CD14-positive monocyte (primary cell): ENCODE results near the gene VSIG8. TPM values are rescaled to one million over a fixed set of nuclear protein-coding genes. Genes with fewer than 3 reads are reported as not detected.

ENCODE experiments used
- DNase-seq, 3 donors: peaks; one replicate each; pipeline ENCODE4 v3.0.0-alpha.2; 2011 to 2022
- H2AFZ ChIP-seq: 2 replicates; pipeline ENCODE4 v1.6.0; 2012; ENCODE audit warnings: mild to moderate bottlenecking, low read depth, low read length, inconsistent platforms; ENCODE audit not compliant: insufficient read depth, poor library complexity, severe bottlenecking
- H3K27ac ChIP-seq, 2 donors: 1 replicate in 1 of 2; 2 replicates in 1 of 2; pipeline ENCODE4 v1.5.1; 2012 to 2013; ENCODE audit warnings: low read length in 2 of 2, control low read depth in 1 of 2, inconsistent platforms in 1 of 2, low read depth in 1 of 2, mild to moderate bottlenecking in 1 of 2
- H3K27me3 ChIP-seq, 2 donors: one replicate each; pipeline versions ENCODE4 v1.6.0 to v1.6.1; 2011 to 2013; ENCODE audit warnings: low read length in 2 of 2; ENCODE audit not compliant: control insufficient read depth in 2 of 2, insufficient read depth in 2 of 2
- H3K36me3 ChIP-seq, 2 donors: replicated peaks in 1 of 2; 1 replicate in 1 of 2; 2 replicates in 1 of 2; pipeline versions ENCODE4 v1.5.1 to v1.6.1; 2012 to 2013; ENCODE audit warnings: low read length in 2 of 2, control low read depth in 1 of 2, inconsistent platforms in 1 of 2, mild to moderate bottlenecking in 1 of 2; ENCODE audit not compliant: insufficient read depth in 2 of 2, control insufficient read depth in 1 of 2
- H3K4me1 ChIP-seq, 2 donors: 1 replicate in 1 of 2; 2 replicates in 1 of 2; pipeline versions ENCODE4 v1.5.1 to v1.6.1; 2012 to 2013; ENCODE audit warnings: low read length in 2 of 2, control low read depth in 1 of 2, inconsistent platforms in 1 of 2, mild to moderate bottlenecking in 1 of 2, moderate library complexity in 1 of 2; ENCODE audit not compliant: insufficient read depth in 2 of 2, control insufficient read depth in 1 of 2
- H3K4me2 ChIP-seq: replicated peaks from 2 replicates; pipeline ENCODE3; 2012; ENCODE audit warnings: low read length, moderate library complexity, mild to moderate bottlenecking; ENCODE audit not compliant: poor library complexity, severe bottlenecking; ENCODE audit errors: extremely low read depth
- H3K4me3 ChIP-seq, 3 experiments: fragments of 200-600 bp in 1 of 3; sonication (generic) in 1 of 3; replicated peaks in 1 of 3; 1 replicate in 2 of 3; 2 replicates in 1 of 3; pipeline ENCODE4 v1.5.1; 2011 to 2013; ENCODE audit warnings: low read length in 3 of 3, mild to moderate bottlenecking in 3 of 3, control low read depth in 2 of 3, low read depth in 2 of 3, inconsistent platforms in 1 of 3, moderate library complexity in 1 of 3
- H3K79me2 ChIP-seq: 2 replicates; pipeline ENCODE4 v1.6.0; 2012; ENCODE audit warnings: mild to moderate bottlenecking, control low read depth, inconsistent platforms, low read length, moderate library complexity; ENCODE audit not compliant: insufficient read depth
- H3K9ac ChIP-seq: 2 replicates; pipeline ENCODE4 v1.6.0; 2017; ENCODE audit warnings: low read length, mild to moderate bottlenecking; ENCODE audit not compliant: insufficient read depth, poor library complexity, severe bottlenecking
- H3K9me3 ChIP-seq, 2 donors: replicated peaks in 1 of 2; 1 replicate in 1 of 2; 2 replicates in 1 of 2; pipeline versions ENCODE4 v1.5.1 to v1.6.1; 2012 to 2013; ENCODE audit warnings: low read length in 2 of 2, control low read depth in 1 of 2; ENCODE audit not compliant: control insufficient read depth in 1 of 2, insufficient read depth in 1 of 2
- H4K20me1 ChIP-seq: 2 replicates; pipeline ENCODE4 v1.6.0; 2012; ENCODE audit warnings: mild to moderate bottlenecking, low read length, control low read depth, moderate library complexity; ENCODE audit not compliant: insufficient read depth
- H3K27ac Mint-ChIP-seq, 7 donors: one replicate each; pipeline ENCODE4 v1.8.0; 2020; ENCODE audit warnings: mild to moderate bottlenecking in 7 of 7, mixed read lengths in 7 of 7, moderate library complexity in 6 of 7, inconsistent platforms in 2 of 7
- H3K27me3 Mint-ChIP-seq, 3 donors: one replicate each; pipeline ENCODE4 v1.8.0; 2021 to 2022; ENCODE audit warnings: low read depth in 3 of 3, mild to moderate bottlenecking in 3 of 3, mixed read lengths in 3 of 3, moderate library complexity in 3 of 3, inconsistent platforms in 1 of 3
- H3K36me3 Mint-ChIP-seq, 2 donors: one replicate each; pipeline ENCODE4 v1.8.0; 2020; ENCODE audit warnings: mixed read lengths in 2 of 2, inconsistent platforms in 1 of 2, mild to moderate bottlenecking in 1 of 2
- H3K4me1 Mint-ChIP-seq: one replicate; pipeline ENCODE4 v1.8.0; 2020; ENCODE audit warnings: mild to moderate bottlenecking, mixed read lengths
- H3K4me3 Mint-ChIP-seq, 2 donors: one replicate each; pipeline ENCODE4 v1.8.0; 2020; ENCODE audit warnings: mild to moderate bottlenecking in 2 of 2, mixed read lengths in 2 of 2, moderate library complexity in 1 of 2
- H3K9me3 Mint-ChIP-seq, 7 donors: one replicate each; pipeline ENCODE4 v1.8.0; 2020 to 2022; ENCODE audit warnings: mixed read lengths in 7 of 7, mild to moderate bottlenecking in 6 of 7, moderate library complexity in 6 of 7, inconsistent platforms in 2 of 7
- WGBS: methylation state at CpG from one replicate; pipeline ENCODE4 v1.1.5; 2013; ENCODE audit warnings: missing lambda C conversion rate; ENCODE audit not compliant: insufficient coverage; 5-methylcytosine and 5-hydroxymethylcytosine counted together
- intact Hi-C, 2 donors: fragments of 100-400 bp; cut with micrococcal nuclease; formaldehyde crosslinking; loops; one replicate each; pipeline versions ENCODE4 v1.15.0 to v1.15.1; 2023
- polyA plus RNA-seq, 3 donors: library from polyadenylated mRNA; depleted of rRNA in 1 of 3; unstranded in 2 of 3; stranded (reverse) in 1 of 3; fragments of 300-500 nt in 2 of 3; fragments of >200 nt in 1 of 3; fragmentation: Illumina TruSeq in 2 of 3; gene quantifications; 1 replicate in 2 of 3; 2 replicates in 1 of 3; pipeline ENCODE4 v1.2.3, GENCODE V29; 2012 to 2021
- TF ChIP-seq, protein P1 (sequence below): fragments of 200-600 bp; IDR thresholded peaks from one replicate; pipeline ENCODE4 v1.8.0; 2022; ENCODE audit warnings: antibody characterized with exemption, mild to moderate bottlenecking

The VSIG8 gene
- polyA plus RNA-seq, 3 donors: 0.04 TPM; not detected in 2

GRCh38 chr1:159873530-159874143 lies 11.2 kb upstream of the VSIG8 start:
- Mint-ChIP-seq H3K4me1 (peaks cover 28% of the 10 kb centered on the region), H3K4me3 (no peak overlapping the region), H3K27ac (no peak overlapping the region), H3K9me3 (no peaks in the 10 kb centered on the region), H3K27me3 (peaks cover 5 to 11% (median 6%) of the 10 kb centered on the region in 3 donors), H3K36me3 (no peaks in the 10 kb centered on the region)
- H3K36me3 ChIP-seq: no peaks in the 10 kb centered on the region
- no peak overlapping the region for H3K27ac ChIP-seq
- no peak overlapping the region for H3K4me3 ChIP-seq
- H3K4me2 ChIP-seq: no peak overlapping the region
- no peaks in the 10 kb centered on the region for H3K79me2 ChIP-seq
- H3K27me3 ChIP-seq: no peaks in the 10 kb centered on the region
- TF ChIP-seq, protein P1, sequence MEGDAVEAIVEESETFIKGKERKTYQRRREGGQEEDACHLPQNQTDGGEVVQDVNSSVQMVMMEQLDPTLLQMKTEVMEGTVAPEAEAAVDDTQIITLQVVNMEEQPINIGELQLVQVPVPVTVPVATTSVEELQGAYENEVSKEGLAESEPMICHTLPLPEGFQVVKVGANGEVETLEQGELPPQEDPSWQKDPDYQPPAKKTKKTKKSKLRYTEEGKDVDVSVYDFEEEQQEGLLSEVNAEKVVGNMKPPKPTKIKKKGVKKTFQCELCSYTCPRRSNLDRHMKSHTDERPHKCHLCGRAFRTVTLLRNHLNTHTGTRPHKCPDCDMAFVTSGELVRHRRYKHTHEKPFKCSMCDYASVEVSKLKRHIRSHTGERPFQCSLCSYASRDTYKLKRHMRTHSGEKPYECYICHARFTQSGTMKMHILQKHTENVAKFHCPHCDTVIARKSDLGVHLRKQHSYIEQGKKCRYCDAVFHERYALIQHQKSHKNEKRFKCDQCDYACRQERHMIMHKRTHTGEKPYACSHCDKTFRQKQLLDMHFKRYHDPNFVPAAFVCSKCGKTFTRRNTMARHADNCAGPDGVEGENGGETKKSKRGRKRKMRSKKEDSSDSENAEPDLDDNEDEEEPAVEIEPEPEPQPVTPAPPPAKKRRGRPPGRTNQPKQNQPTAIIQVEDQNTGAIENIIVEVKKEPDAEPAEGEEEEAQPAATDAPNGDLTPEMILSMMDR: no peak
- no peak for DNase-seq
- H3K9me3 ChIP-seq: no peaks in the 10 kb centered on the region
- H3K4me1 ChIP-seq: peaks cover 22% of the 10 kb centered on the region in 2 donors
- no peak overlapping the region for H3K9ac ChIP-seq
- no peaks in the 10 kb centered on the region for H4K20me1 ChIP-seq
- H2AFZ ChIP-seq: no peak overlapping the region
- 100% methylated on average over 1 of the region's 4 CpGs for WGBS
- intact Hi-C loops: no loop called here

GRCh38 chr1:159872891-159873290 lies 10.4 kb upstream of the VSIG8 start:
- TF ChIP-seq, protein P1: no peak
- Mint-ChIP-seq H3K27me3 (peaks cover 5 to 11% (median 6%) of the 10 kb centered on the region in 3 donors), H3K4me1 (peaks cover 28% of the 10 kb centered on the region), H3K9me3 (no peaks in the 10 kb centered on the region), H3K27ac (peak overlapping the region in 2 of 7 donors; percentile 69 to 75), H3K4me3 (no peak overlapping the region), H3K36me3 (no peaks in the 10 kb centered on the region)
- Histone ChIP-seq H2AFZ (no peak overlapping the region), H3K27ac (no peak overlapping the region), H3K4me1 (peaks cover 21 to 22% of the 10 kb centered on the region in 2 donors), H3K79me2 (no peaks in the 10 kb centered on the region), H3K27me3 (no peaks in the 10 kb centered on the region), H3K4me2 (no peak overlapping the region), H3K9ac (no peak overlapping the region), H3K4me3 (no peak overlapping the region), H4K20me1 (no peaks in the 10 kb centered on the region), H3K9me3 (no peaks in the 10 kb centered on the region), H3K36me3 (no peaks in the 10 kb centered on the region)
- 94% methylated on average over 7 of the region's 15 CpGs for WGBS
- intact Hi-C loops: no loop called here
- DNase-seq: no peak
